Neural crest cell (in vitro differentiated cells): ENCODE measurements around the gene GADD45A. TPM values are rescaled to one million over a fixed set of nuclear protein-coding genes. Genes with fewer than 3 reads are reported as not detected.

Source experiments
- DNase-seq: peaks from one replicate; pipeline ENCODE4 v3.0.0; 2021; ENCODE audit warnings: low read depth, mixed read lengths, low spot score
- H3K27ac Mint-ChIP-seq: one replicate; pipeline ENCODE4 v1.8.0; 2021; ENCODE audit warnings: mild to moderate bottlenecking, mixed read lengths; ENCODE audit not compliant: unreplicated experiment
- H3K27me3 Mint-ChIP-seq: 2 replicates; pipeline ENCODE4 v1.8.0; 2021; ENCODE audit warnings: low read depth, mild to moderate bottlenecking, mixed read lengths
- H3K36me3 Mint-ChIP-seq: 2 replicates; pipeline ENCODE4 v1.8.0; 2021; ENCODE audit warnings: low read depth, mild to moderate bottlenecking, mixed read lengths
- H3K4me1 Mint-ChIP-seq: 2 replicates; pipeline ENCODE4 v1.8.0; 2021; ENCODE audit warnings: mixed read lengths
- H3K4me3 Mint-ChIP-seq: one replicate; pipeline ENCODE4 v1.8.0; 2021; ENCODE audit warnings: mild to moderate bottlenecking, mixed read lengths
- H3K9me3 Mint-ChIP-seq: 2 replicates; pipeline ENCODE4 v1.8.0; 2021; ENCODE audit warnings: mixed read lengths
- total RNA-seq: library from RNA; stranded (reverse); gene quantifications from 2 replicates; pipeline ENCODE4 v1.2.1, GENCODE V29; 2021
- TF ChIP-seq, protein P1 (sequence below): fragments of 200-600 bp; sonication (generic); conservative IDR thresholded peaks from 2 replicates; pipeline ENCODE4 v1.5.0; 2021; ENCODE audit warnings: antibody characterized with exemption, mild to moderate bottlenecking

GADD45A gene
- total RNA-seq, 1 donor from 2014 or later, result 17.8 TPM

DNA sequence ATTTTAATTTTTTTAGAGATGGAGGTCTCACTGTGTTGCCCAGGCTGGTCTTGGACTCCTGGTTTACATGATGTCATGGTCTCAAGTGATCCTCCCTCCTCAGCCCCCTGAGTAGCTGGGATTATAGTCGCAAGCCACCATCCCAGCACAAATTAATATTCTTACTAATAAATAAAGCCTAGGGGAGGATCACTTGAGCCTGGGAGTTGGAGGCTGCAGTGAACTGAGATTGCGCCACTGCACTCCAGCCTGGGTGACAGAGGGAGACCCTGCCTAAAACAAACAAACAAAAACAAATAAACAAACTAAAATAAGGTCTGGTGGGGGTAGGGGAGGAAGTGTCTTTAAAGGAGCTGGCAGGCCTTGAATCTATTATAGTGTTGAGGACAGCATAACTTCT is 8.7 kb upstream of the GADD45A start:
- DNase-seq, result no peak
- Mint-ChIP-seq H3K27ac (no peak overlapping the region), H3K4me1 (peaks cover 8% of the 10 kb centered on the region), H3K36me3 (no peaks in the 10 kb centered on the region), H3K4me3 (no peak overlapping the region), H3K9me3 (no peaks in the 10 kb centered on the region), H3K27me3 (no peaks in the 10 kb centered on the region)
- TF ChIP-seq, protein P1, sequence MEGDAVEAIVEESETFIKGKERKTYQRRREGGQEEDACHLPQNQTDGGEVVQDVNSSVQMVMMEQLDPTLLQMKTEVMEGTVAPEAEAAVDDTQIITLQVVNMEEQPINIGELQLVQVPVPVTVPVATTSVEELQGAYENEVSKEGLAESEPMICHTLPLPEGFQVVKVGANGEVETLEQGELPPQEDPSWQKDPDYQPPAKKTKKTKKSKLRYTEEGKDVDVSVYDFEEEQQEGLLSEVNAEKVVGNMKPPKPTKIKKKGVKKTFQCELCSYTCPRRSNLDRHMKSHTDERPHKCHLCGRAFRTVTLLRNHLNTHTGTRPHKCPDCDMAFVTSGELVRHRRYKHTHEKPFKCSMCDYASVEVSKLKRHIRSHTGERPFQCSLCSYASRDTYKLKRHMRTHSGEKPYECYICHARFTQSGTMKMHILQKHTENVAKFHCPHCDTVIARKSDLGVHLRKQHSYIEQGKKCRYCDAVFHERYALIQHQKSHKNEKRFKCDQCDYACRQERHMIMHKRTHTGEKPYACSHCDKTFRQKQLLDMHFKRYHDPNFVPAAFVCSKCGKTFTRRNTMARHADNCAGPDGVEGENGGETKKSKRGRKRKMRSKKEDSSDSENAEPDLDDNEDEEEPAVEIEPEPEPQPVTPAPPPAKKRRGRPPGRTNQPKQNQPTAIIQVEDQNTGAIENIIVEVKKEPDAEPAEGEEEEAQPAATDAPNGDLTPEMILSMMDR, result no peak

DNA sequence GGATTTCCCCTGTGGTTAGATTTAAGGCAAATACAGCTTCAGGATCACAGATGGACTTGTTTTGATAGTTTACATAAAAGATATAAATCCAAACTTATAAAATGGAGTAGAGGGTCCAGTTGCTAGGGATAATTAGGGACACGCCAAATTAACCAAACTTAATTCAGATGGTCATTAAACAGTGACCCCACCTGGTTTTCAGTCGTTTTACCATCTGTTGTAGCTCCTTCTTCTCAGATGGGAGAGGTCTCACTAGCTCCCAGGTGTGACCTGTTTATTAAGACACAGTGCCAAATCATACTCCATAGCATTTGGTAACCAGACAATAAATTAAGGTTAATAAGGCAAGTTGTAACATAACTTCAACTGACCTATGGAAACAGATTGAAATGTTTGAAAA is 8.1 kb upstream of the GADD45A start:
- H3K4me3 Mint-ChIP-seq, result no peak overlapping the region
- H3K4me1 Mint-ChIP-seq, result peaks cover 8% of the 10 kb centered on the region
- DNase-seq, result no peak
- no peaks in the 10 kb centered on the region for H3K9me3 Mint-ChIP-seq
- no peak overlapping the region for H3K27ac Mint-ChIP-seq
- no peaks in the 10 kb centered on the region for H3K27me3 Mint-ChIP-seq
- TF ChIP-seq, protein P1, result no peak
- H3K36me3 Mint-ChIP-seq, result no peaks in the 10 kb centered on the region

DNA sequence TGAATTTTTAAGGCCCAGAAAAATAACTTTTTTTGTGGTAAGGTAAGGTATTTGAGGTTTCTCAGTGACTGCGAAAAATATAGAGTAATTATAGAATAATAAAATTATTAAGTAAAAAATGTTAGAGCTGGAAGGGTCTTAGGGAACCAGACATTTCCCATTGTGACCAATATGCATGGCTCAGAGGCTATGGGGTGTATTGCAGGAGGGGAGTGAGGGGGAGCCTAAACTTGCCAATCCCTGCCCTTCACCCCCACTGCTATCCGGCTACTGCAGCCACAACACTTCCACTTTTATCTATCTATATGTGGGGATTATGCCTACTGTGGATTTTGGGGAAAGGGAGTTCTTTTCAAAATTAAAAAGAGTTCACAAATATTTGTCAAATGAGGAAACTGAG is 7.6 kb upstream of the GADD45A start:
- no peak for DNase-seq

DNA sequence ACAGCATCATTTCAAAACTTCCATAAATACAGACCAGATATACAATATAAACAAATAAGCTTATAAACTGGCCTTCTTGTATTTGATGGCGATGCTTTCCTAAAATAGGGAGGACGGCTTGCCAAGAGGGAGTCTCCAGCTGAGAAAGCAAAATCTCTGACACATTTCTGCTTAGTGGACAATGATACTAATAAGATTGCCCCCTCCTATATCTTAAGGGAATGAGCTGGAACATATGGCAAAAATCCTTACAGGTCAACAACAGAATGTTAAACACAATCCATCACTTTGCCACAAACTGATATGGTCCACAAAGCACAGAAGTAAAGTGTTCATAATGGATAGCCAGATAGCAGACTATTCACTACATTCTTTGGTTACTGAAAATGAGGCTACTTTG is 7.1 kb upstream of the GADD45A start:
- no peaks in the 10 kb centered on the region for H3K36me3 Mint-ChIP-seq
- H3K9me3 Mint-ChIP-seq, result no peaks in the 10 kb centered on the region
- TF ChIP-seq, protein P1, result no peak
- DNase-seq, result no peak
- H3K4me1 Mint-ChIP-seq, result peaks cover 8% of the 10 kb centered on the region
- H3K27ac Mint-ChIP-seq, result no peak overlapping the region
- H3K4me3 Mint-ChIP-seq, result no peak overlapping the region
- no peaks in the 10 kb centered on the region for H3K27me3 Mint-ChIP-seq

More for the DNA sequence above, 7.6 kb upstream of the GADD45A start:
- no peak overlapping the region for H3K4me3 Mint-ChIP-seq
- H3K4me1 Mint-ChIP-seq, result peaks cover 8% of the 10 kb centered on the region
- TF ChIP-seq, protein P1, result no peak
- no peak overlapping the region for H3K27ac Mint-ChIP-seq
- H3K9me3 Mint-ChIP-seq, result no peaks in the 10 kb centered on the region
- H3K36me3 Mint-ChIP-seq, result no peaks in the 10 kb centered on the region
- no peaks in the 10 kb centered on the region for H3K27me3 Mint-ChIP-seq

DNA sequence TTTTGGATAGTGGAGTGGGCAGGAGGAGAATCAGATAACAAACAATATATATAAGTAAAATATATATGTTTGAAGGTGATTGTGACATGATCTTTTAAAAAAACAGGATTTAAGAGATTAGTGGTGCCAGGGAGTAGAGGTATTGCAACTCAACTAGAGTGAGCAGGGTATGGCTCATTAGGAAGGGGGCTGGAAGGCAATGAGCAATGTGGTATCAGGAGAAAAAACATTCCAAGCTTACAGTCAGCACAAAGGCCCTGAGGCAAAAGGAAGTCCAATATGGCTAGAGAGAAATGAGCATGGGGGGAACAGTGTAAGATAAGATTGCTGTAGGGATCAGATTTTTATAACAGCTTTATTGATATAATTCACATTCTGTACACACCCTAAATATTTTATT is 5.3 kb upstream of the GADD45A start:
- Mint-ChIP-seq H3K27me3 (no peaks in the 10 kb centered on the region), H3K36me3 (no peaks in the 10 kb centered on the region), H3K4me3 (no peak overlapping the region), H3K27ac (no peak overlapping the region), H3K4me1 (peaks cover 8% of the 10 kb centered on the region), H3K9me3 (no peaks in the 10 kb centered on the region)
- DNase-seq, result no peak
- TF ChIP-seq, protein P1, result no peak

DNA sequence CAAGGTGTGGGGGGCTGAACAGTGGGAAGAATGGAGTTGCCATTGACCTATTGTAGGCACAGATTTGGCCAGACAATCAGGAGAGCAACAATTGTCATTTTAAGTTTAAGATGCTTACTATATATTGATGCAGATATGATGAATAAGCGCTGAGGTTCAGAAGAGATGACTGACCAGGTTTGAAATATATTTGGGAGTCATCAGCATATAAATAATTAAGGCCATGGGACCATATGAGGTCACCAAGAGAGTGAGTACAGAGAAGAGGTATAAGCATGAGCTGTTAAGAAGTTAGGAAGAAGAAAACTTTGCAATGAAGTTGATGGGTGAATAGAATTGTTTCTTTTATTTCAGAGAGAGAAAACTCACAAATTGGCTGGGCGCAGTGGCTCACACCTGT is 4.5 kb upstream of the GADD45A start:
- no peak for DNase-seq
- Mint-ChIP-seq H3K27me3 (no peaks in the 10 kb centered on the region), H3K27ac (no peak overlapping the region), H3K4me3 (no peak overlapping the region), H3K9me3 (no peaks in the 10 kb centered on the region), H3K4me1 (peaks cover 12% of the 10 kb centered on the region), H3K36me3 (no peaks in the 10 kb centered on the region)
- TF ChIP-seq, protein P1, result no peak
